CD4-positive, alpha-beta T cell treated with Interleukin-1 beta for 1 hour (primary cell): Measurements from ENCODE around the gene LENEP.
A peak's percentile ranks its signal among the peaks of the same experiment; 100 is the strongest.

Experiments
- DNase-seq, 2 donors: peaks; one replicate each; pipeline ENCODE4 v3.0.0-alpha.2; 2020 to 2022

Gene LENEP

DNA sequence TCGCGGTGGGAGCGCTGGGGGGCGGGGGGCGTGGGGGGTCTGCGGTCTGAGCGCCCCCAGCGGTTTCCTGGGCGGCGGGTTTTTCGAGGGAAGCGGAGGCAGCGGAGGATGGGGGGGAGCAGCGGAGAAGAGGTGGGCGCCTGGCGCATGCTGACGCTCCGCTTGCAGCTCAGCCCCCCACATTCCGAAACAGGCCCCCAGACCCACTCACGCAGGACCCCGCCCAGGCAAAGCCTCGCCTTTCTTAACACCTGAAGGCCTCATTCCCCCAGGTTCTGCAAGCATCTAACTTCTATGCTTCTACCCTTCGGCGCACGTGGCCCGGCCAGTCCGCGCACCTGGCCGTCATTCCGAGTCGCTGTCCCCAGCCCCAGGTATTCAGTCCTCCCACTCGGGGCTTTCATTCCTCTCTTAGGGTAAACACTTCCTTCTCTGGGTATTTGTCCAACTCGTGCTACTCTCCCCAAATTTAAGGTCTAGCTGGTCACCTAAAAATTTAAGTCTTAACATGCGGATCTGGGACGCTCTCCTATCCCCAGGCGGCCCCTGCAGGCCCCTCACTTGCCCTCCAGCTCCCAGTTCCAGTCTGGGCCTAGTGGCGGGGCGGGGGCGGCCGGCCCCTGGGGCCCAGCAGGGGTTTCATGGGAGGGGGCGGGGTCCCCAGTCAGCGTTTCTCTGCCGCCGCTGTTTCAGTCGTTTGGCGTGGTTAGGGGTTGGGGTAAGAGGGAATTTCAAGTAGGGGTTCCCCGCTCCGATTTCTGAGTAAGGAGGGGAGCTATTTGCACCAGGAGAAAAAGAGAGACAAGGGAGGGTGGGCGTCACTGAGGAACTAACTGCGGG lies 6.4 kb downstream of the LENEP start:
- peak in 1 of 2 donors; percentile 55 for DNase-seq

DNA sequence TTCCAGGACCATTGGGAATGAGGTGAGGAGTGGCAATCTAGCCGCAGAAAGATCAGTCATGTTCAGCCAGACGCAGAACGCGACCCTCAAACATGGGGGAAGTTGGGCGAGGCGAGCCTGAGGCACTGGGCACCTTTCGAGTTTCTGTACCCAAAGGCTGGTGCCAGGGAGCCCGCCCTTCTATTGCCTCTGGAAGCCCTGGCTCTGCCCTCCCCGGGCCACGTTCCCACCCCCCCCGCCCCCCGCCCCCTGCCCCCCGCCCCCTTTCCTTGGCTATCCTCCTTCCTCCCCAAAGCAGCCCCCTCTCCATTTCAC lies 7.0 kb downstream of the LENEP start:
- no peak for DNase-seq

DNA sequence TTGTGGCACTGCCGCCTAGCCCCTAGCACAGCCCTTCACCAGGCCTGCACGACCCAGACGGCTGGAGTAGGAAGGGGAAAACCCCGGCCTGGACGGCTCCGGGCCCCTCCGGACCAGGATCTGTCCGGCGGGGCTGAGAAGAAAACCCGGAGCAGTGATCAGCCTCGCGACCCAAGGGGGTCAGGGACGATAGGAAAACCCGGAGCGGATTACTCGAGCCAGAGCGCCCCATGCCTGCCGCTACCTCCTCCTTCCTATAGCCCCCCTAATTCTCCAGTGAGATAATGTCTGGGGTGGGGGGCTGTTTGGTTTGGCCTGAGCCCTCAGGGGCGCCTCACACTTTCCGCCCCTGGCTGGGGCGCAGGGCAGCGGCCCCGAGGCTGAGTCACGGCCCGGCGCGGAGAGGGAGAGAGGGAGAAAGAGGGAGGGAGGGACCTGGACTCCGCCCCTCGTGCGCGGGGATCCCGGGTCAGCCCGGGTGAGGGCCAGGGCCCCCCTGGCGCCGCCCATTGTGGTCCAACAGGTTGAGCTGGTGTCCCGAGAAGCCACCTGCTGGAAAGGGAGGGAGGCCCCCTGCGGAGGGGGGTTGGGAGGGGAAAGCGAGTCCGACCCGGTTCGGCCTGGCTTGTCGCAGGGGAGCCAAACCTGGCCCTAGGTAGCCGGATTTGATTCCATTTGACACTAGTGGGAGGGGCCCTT lies 7.5 kb downstream of the LENEP start:
- peak; percentile 78 to 81 for DNase-seq

DNA sequence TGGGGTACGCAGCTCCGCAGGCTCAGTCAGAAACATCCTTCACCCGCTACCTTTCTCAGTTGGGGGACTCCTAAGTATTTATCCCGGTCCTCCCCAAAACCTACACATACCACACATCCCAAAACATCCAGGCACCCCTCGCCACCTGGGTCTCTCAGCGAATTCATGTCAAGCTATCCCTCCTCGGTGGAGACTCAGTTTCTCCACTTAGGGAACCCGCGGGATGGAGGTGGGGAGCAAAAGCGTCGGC lies 8.0 kb downstream of the LENEP start:
- no peak for DNase-seq

DNA sequence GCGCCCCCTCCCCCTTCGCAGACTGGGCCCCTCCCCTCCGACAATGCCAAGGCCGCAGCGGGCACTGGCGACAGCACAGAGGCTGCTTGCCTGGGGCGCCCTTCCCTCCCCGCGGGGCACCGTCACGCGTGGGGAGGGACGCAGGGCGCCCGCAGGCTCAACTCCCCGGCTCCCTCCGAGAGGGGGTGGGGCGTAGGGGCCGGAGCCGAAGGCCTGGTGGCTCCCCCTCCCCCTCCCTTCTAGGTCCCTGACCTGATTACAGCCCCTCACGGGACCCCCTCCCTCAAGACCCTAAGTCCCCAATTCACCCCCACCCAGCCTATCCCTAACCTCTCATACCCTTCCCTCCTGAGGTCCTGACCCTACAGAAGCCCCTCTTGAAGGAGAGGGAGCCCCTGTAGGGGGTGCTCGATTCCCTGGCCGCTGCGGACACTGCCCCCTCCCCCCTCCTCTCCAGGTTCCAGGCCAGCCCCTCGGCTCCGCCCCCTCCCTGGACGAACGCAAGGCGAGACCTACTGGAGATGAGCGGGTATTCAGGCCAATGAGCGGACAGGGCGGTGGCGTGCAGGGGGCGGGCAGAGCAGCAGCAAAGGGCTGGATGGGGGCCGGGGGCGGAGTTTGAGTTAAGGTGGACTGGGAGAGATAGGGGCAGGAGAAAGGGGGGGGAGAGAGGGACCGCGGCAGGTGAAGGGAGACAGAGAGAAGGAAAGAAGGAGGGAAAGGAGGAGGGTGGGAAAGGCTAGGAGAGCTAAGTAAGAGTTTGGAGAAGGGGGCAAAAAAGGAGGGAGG lies 8.5 kb downstream of the LENEP start:
- peak; percentile 97 to 98 for DNase-seq

DNA sequence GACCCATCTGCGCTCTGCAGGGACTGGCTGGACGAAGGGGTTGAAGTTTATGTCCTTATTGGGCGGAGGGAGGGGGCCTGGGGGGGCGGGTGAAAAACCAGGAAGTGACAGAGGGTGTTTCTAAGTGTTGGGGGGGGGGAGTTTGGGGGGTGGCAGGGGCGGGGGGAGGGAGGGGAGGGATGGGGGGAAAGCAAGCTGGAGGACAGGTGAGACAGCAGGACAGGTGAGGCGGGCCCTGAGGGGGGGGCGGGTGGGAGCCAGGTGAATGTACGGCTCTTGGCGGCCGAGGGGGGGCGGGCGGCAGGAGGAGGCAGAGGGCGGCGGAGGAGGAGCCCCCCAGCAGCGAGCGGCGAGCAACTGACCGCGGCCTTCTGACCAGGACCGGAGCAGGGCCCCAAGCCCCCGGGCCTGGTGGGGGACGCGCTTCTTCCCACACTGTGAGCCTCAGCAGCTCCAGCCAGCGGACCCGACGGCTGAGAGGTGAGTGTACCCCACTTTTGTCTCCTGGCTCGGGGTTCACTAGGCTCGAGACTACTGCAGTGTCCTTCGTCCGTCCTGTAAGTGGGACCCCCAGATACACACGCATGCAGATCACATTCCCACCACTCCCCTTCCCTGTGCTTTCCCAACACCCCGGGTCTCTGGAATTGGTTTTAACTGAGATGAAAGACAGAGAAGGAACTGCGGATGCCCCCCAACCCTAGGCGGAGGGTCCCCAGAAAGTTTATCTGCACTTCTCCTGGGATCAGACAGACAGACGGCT lies 9.3 kb downstream of the LENEP start, which contains the start of gene ZBTB7B:
Gene ZBTB7B (plus strand): TSS at position 339 of the 763 bp plus-strand sequence. CDS start 11,859 bp downstream, outside the sequence.
- no peak for DNase-seq

DNA sequence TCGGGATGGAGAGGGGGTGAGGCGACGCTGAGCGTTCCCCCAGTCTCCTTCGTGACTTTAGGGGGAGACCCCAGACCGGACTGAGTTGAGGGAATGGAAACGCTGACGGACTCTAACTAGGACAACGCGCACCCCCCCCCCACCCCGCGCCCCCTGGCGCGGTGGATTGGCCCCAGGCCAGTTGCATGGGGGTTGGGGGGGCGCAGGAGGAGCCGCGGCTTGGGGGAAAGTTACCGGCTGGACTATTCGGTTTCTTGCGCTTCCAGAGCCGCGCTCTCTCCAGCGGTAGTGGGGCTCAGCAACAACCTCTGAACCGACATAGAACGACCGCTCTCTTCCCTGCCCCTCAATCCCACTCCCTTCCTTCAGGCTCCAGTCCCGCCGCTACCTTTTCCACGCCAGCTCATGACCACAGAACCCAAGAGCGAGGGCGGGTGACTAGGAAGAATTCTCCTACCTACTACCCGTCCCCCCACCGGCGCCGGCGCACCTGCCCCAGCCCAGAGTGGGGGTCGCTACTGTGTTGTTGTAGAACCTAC lies 9.9 kb downstream of the LENEP start:
- DNase-seq: no peak

DNA sequence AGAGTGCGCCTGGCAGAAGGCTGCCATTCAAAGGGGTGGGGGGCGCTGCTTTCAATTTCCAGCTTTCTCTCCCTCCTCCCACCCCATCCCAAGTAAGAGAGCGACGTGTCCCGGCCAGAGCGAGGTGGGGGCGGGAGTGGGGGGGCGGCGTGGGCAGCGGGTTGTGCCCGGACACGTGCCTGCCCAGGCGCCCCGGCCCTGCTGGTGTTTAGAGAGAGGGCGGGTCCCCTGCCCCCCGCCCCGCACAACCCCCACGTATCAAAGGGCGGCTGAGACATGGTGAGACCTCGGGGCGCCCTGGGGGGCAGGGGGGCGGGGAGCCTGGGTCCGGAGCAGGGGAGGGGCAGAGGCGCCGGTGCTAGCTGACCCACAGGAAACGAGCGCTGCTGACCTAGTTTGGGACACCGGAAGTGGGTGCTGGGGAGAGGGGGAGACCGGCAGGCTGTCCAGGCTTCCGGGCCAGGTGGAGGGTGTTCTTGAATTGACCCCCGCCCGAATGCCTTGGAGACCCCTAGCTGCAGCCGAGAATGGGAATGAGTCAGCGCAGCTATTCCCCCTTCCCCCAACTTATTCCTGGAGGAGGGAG lies 10.5 kb downstream of the LENEP start:
- no peak for DNase-seq

DNA sequence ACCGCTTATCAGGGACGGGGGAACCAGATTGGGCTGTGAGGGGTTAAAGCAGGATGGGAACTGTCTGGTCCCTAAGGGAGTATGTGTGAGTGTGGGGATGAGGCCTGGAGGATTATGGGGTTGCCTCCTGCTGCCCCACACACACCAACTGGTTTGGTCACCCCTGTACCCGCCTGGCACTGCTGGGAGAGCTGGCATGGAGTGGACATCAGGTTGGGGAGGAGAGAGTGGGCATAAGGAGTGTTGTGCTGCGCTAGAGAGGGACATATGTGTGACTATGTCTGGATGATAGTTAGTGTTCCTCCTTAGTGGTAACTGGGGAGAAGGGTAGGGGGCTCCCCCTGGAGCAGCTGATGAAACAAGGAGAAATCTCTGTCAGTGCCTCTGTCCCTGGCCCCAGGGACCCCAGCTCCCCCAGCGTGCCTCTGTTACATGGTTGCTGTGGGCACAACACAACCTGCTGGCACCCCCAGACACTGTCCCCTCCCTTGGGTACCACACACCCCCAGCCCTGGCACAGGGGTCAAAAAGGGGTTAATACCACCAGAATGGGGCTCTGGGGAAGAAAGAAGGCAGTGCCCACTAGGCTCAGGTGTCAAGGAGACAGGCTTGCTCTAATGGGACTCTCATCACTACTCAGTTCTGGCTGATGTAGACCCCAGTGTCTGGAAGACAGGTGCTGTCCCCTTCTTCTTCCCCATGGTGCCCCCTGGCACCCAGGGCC lies 11.1 kb downstream of the LENEP start:
- DNase-seq: no peak

DNA sequence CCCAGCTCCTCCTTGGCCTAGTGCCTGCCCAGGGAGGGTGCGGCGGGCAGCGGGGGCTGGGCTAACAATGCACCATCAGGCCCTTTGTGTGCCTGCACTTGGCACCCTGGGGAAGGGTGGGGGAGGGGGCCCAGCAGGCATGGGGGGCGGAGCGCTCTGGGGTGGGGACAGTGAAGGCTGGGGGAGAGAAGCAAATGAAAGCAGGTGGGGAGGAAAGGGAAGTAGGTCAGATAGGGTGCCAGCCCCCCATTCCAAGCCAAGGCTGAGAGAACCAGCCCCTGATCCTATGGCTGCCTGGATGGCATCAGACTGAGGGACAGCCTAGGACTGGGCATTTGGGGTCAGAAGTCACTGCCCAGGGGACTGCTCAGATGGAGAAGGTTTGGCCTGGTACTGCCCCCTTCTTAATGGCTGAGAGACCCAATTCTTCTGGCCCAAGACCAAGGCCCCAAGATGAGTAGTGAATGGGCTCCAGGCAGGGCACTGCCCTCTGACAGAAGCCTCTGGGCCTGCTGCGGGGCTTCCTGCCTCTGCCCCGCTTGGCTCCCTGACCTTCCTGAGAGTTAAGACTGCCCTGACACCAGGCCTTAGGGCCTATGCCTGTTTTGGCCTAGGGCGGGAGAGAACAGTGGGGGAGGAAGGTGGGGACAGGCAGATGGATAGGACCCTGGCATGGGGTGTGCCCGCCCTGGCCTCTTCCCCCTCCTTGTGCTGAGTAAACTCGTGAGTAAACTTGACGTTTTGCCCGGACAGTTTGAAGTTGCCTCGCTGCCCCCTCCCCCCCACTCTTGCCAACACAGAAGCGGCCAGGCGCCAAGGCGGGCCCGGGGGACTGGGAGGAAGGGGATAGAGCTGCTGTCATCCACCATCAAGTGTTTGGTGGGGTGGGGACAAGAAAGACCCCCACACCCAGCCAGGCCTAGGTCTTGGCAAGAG lies 12.0 kb downstream of the LENEP start:
- DNase-seq: peak; percentile 56 to 61

DNA sequence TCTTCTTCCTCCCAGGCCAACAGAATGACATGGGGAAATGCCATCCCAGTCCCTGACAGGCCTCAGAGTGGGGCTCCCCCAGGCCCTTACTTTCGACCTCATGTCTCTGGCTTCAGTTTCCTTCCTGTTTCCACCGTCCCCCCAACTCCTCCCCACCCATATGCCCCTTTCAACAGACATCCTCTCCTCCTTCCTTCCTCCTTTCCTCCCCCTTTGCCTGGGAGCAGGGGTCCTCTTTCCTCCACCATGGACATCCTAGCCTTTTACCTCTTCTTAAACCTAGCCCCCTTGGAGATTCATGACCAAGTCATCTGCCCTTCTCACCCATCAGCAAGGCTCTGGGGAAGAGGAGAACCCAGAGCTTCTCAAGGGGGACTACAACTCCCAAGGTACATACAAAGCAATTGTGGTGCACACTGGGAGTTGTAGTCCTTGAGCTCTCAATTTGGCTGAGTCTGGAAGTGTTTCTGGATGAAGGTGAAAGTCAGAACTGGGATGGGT lies 13.3 kb downstream of the LENEP start:
- DNase-seq: peak; percentile 57 to 64

DNA sequence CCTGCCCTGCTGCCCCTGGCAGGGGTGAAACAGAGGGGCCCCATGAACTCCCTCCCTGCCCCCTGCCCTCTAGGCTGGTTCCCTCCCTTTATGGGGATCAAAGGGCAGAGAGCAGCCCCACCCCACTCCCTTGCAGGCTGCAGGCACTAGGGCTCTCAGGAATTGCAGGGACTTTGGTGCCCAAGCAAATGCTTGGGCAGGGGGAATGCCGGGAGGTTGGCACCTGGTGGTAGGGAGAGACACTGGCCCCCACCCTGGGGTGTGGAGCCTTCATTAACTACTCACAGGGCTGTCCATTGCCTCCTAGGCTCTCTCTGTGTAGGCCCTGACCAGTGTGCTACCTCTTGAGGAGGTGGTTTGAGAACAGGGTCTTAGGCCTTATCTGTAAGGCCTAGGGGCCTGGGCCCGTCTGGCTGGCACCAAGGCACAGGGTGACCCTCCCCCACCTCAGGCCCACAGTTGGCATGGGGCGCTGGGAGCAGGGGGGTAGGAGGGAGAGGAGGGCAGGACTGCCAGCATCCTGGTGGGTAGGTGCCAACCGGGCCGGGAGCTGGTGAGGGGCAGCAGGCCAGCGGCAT lies 14.0 kb downstream of the LENEP start:
- no peak for DNase-seq

DNA sequence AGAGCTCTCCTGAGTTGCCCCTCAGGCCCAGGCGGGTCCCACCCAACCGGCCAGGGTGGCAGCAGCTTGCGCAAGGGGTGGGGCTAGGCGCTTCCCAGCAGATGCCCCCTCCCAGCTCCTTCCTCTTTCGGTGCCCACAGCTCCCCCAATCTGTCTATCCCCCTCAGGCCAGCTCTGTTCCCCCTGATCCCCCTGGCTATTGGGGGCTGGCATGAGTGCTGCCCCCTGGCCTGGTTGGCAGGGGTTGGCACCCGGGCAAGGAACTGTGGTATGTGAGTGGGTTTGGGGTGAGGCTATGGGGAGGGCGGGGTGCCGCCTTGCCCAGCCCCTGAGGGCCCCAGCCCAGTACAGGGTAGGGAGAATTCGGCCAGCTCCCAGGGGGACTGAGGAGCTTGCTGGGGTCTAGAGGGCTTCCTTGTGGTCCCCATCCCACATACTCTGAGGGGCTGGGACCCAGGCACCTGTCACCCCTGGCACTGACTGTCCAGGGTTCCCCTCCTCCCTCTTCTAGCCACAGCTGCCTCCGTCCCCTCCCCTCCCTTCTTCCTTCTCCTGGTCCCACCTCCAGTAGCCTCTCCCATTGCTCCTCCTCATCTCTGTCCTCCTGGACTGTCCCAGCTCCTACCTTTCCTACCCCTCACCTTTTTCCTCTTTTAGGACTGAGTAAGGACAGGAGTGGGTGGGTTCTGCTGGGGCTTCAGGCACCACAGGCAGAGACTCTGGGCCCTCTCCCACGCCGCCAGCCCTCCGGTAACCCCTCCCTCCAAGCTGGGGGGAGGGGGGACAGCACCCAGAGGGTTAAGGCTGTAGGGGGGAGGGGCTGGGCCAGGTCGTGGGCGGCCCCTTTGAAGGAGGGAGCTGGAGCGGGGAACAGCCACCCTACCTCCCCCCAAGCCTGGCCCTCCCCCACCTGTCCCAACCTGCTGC lies 14.9 kb downstream of the LENEP start:
- no peak for DNase-seq

DNA sequence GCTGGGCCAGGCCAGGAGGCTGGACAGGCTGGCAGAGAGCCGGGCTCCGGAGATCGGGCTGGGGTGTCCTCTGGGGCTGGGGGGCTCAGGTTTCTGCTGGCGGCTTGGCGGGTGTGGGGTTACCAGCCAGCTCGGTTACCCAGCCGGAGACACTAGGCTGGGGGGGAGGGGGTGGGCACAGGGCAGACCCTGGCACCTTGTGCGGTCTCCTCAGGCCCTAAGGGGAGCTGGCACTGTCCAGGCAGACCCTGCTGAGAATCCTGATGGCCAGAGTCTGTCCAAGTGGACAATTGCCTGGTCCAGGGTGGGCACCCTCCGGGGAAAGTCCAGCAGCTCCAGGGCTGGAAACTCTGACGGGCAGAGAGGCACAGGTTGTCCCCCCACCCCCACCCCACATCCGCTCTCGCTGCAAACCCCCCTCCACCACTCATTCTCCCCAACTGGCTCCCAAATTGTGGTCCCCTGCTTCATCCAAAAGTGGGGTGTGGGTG lies 15.9 kb downstream of the LENEP start:
- no peak for DNase-seq

DNA sequence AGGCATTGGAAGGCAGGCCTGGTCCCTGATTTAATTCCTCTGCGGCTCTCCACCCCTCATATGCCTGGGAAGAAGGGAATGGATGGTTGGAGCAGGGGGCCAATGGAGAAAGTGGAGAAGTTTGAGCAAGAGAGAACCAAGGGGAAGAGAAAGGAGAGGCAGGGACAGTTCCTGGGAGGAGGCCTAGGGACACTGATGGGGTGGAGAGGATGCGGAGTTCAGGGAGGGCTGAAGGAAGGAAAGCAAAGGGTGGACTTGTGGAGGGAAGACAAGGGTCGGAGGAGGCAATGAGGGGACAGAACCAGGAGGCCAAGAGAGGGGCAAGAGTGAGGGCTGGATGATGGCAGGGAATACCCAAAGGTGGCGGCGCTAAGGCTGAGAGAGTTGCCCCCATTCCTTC lies 16.4 kb downstream of the LENEP start:
- DNase-seq: no peak

DNA sequence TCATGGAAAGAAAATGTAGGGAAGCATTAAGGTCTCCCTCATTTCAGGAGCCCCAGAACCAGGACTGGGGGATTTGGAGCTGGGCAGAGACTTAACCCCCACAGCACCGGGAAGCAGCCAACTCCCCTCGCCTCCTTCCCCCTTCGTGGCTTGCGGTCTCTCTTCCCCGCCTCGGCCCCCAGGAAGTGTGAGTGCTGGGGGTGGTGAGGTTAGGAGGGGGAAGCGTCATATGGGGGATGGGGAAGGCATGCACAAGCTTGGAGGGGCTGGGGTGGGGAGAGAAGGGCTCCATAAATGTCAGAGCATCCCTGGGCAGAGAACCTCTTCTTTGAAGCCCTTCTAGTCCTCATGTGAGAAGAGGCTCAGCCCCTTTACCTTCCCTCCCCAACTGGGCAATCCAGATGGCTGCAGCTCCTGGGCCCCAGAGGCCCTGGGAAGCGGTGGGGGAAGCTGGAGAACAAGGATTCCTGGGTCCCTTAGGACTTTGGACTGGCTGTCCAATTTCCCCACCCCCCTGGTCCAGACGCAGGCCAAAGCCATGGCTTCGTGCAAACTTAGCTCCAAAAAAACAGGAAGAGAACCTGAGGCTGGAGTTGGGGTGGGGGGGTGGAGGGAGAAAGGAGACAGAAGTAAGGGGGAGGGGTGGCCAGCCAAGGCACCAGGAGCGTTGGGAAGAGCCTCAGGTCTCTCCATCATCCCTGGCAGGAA lies 17.0 kb downstream of the LENEP start:
- peak in 1 of 2 donors; percentile 37 for DNase-seq

DNA sequence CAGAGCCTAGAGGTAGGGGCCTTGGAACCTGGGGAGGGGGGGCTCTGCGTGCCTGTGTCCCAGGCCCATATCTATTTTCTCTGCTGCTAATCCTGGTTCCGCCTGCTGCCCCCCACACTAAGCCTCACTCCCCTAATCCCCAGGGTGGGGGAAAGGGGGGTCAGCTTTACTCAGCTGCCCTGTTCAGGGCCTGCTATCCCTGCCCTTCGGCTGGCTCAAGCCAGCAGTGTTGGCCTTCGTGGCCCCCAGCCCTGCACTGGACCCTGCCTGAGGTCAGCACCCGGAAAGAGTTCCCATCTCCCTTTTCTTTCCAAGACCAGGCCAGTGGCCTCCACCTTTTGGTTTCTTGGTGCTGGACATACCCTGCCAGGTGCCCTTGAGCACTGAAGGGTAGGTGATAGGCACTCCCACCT lies 17.6 kb downstream of the LENEP start:
- DNase-seq: no peak
